OCI-M2 (cell line): ENCODE results near the gene ZNF74.
A peak's percentile ranks its signal among the peaks of the same experiment; 100 is the strongest.

Source experiments
- DNase-seq: peaks from one replicate; lab custom pipeline; 2025; ENCODE audit not compliant: unreplicated experiment; lab: John Stamatoyannopoulos, UW

The ZNF74 gene

GRCh38 chr22:20418211-20418788, 24.3 kb downstream of the ZNF74 start:
- peak; percentile 21 for DNase-seq

GRCh38 chr22:20419664-20419951, 25.7 kb downstream of the ZNF74 start:
- DNase-seq = no peak

GRCh38 chr22:20420157-20420842, 26.3 kb downstream of the ZNF74 start:
- DNase-seq = no peak

GRCh38 chr22:20421507-20421874, 27.5 kb downstream of the ZNF74 start:
- no peak for DNase-seq

- DNase-seq = no peak
These were observed 28.5 kb downstream of the ZNF74 start for GRCh38 chr22:20422271-20423007.

- no peak for DNase-seq
These were observed 29.3 kb downstream of the ZNF74 start for GRCh38 chr22:20423008-20423905.

GRCh38 chr22:20423906-20424551, 30.1 kb downstream of the ZNF74 start:
- DNase-seq = no peak

GRCh38 chr22:20424568-20424931, 30.6 kb downstream of the ZNF74 start:
- no peak for DNase-seq

GRCh38 chr22:20424932-20425565, 31.1 kb downstream of the ZNF74 start:
- DNase-seq = no peak

GRCh38 chr22:20425566-20426258, 31.8 kb downstream of the ZNF74 start:
- no peak for DNase-seq

- DNase-seq = no peak
These were observed 32.3 kb downstream of the ZNF74 start for GRCh38 chr22:20426259-20426615.

- DNase-seq = no peak
These were observed 33.4 kb downstream of the ZNF74 start for GRCh38 chr22:20427104-20427944.

- no peak for DNase-seq
These were observed 34.0 kb downstream of the ZNF74 start for GRCh38 chr22:20427945-20428417.

GRCh38 chr22:20428496-20429253, 34.7 kb downstream of the ZNF74 start:
- no peak for DNase-seq

- DNase-seq = no peak
These were observed 35.5 kb downstream of the ZNF74 start for GRCh38 chr22:20429254-20430100.

- no peak for DNase-seq
These were observed 36.3 kb downstream of the ZNF74 start for GRCh38 chr22:20430101-20430719.
